ENCODE data around the gene MADD.

- TF ChIP-seq CTCF (IDR thresholded peaks at IDR 0.05; ENCODE audit: borderline replicate concordance, extremely low read depth, low read length, poor library complexity, severe bottlenecking) (no peak), EZH2 (IDR thresholded peaks at IDR 0.05; ENCODE audit: borderline replicate concordance, low read depth, low read length, severe bottlenecking) (no peak)
Measured at GRCh38 chr11:47288066-47288465, 18.1 kb downstream of the MADD start.

Data from DND-41 (cell line).